ENCODE results near the gene RAPGEF5. TPM values are rescaled to one million over a fixed set of nuclear protein-coding genes. Genes with fewer than 3 reads are reported as not detected.

The RAPGEF5 gene
- total and polyA plus RNA-seq, 4 donors: 16.1 to 308 (median 61.4) TPM

DNA sequence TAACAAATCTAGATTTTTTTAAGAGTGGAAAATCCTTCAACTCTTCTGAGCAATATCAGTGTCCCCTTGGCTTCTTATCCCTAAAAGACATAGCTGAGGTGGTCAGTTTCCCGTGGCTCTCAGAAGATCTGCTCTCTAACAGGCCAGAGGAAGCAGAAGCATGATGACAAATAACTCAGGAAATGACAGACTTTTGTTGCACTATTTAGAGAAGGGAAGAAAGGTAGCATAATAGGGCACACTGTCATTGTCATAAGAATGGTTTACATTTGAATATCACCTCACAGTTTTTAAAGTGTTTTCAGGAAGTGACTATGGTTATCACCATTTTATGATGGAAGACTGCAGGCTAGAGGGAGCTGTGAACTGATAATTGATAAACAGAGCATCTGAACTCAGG lies 33.6 kb upstream of the RAPGEF5 start:
- no peak for TF ChIP-seq CTCF (IDR thresholded peaks at IDR 0.05; ENCODE audit: control extremely low read depth, extremely low read depth)
- no peaks in the 10 kb centered on the region for H3K36me3 ChIP-seq (ENCODE audit: control insufficient read depth in 4 of 4, insufficient read depth in 4 of 4, low read length in 4 of 4)
- ATAC-seq (ENCODE audit: insufficient read depth, low FRiP score): no peak

GRCh38 chr7:22389892-22390291 lies 32.9 kb upstream of the RAPGEF5 start:
- WGBS, 2 donors: 83 to 89% methylated on average over 2 of the region's 2 CpGs
- Histone ChIP-seq H3K36me3 (ENCODE audit: control insufficient read depth in 4 of 4, insufficient read depth in 4 of 4, low read length in 4 of 4) (no peaks in the 10 kb centered on the region), H3K4me3 (no peak overlapping the region), H3K27ac (ENCODE audit: low read depth in 1 of 2, low read length in 1 of 2) (no peak overlapping the region), H3K9me3 (ENCODE audit: control insufficient read depth in 4 of 4, insufficient read depth in 3 of 4, low read length in 3 of 4) (peaks cover 0 to 2% (median 0%) of the 10 kb centered on the region in 4 donors), H3K4me1 (ENCODE audit: control insufficient read depth in 5 of 5, insufficient read depth in 5 of 5, low read length in 5 of 5) (no peaks in the 10 kb centered on the region), H3K27me3 (ENCODE audit: control insufficient read depth in 3 of 3, insufficient read depth in 3 of 3, low read length in 2 of 3) (no peaks in the 10 kb centered on the region), H3K9ac (ENCODE audit: insufficient read depth in 1 of 2, low read length in 2 of 2) (no peak overlapping the region)
- TF ChIP-seq CTCF (IDR thresholded peaks at IDR 0.05; ENCODE audit: control extremely low read depth, extremely low read depth): no peak
- DNase-seq: no peak
- ATAC-seq (ENCODE audit: insufficient read depth, low FRiP score): no peak

More for the DNA sequence above, 33.6 kb upstream of the RAPGEF5 start:
- Histone ChIP-seq H3K9me3 (ENCODE audit: control insufficient read depth in 4 of 4, insufficient read depth in 3 of 4, low read length in 3 of 4) (peaks cover 0 to 2% (median 0%) of the 10 kb centered on the region in 4 donors), H3K4me3 (no peak overlapping the region), H3K27ac (ENCODE audit: low read depth in 1 of 2, low read length in 1 of 2) (no peak overlapping the region), H3K9ac (ENCODE audit: insufficient read depth in 1 of 2, low read length in 2 of 2) (no peak overlapping the region), H3K4me1 (ENCODE audit: control insufficient read depth in 5 of 5, insufficient read depth in 5 of 5, low read length in 5 of 5) (no peaks in the 10 kb centered on the region), H3K27me3 (ENCODE audit: control insufficient read depth in 3 of 3, insufficient read depth in 3 of 3, low read length in 2 of 3) (no peaks in the 10 kb centered on the region)
- WGBS, 2 donors: 32 to 42% methylated on average over 1 of the region's 1 CpG
- no peak for DNase-seq

DNA sequence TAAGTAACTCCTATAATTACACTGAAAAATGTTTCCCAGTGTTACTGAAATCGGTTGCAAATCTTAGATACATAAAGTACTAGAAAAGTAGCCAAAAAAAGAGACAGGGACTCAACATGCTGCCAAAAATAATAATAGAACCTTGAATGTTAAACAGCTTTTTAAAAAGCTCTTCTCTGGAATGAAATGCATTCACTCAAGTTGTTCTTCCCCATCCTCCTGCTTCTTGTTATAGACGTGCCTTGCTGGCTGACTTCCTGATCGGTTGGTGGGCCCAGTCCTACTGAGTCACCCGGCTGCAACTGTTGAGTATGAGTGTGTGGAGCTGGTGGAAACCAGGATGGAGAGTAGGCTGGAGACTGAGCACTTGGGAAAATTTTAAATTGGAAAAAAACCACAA lies 30.6 kb upstream of the RAPGEF5 start:
- WGBS, 2 donors: 69 to 75% methylated on average over 4 of the region's 4 CpGs
- DNase-seq: no peak
- Histone ChIP-seq H3K9ac (ENCODE audit: insufficient read depth in 1 of 2, low read length in 2 of 2) (no peak overlapping the region), H3K27me3 (ENCODE audit: control insufficient read depth in 3 of 3, insufficient read depth in 3 of 3, low read length in 2 of 3) (no peaks in the 10 kb centered on the region), H3K4me3 (no peak overlapping the region), H3K4me1 (ENCODE audit: control insufficient read depth in 5 of 5, insufficient read depth in 5 of 5, low read length in 5 of 5) (no peaks in the 10 kb centered on the region), H3K27ac (ENCODE audit: low read depth in 1 of 2, low read length in 1 of 2) (no peak overlapping the region), H3K9me3 (ENCODE audit: control insufficient read depth in 4 of 4, insufficient read depth in 3 of 4, low read length in 3 of 4) (peaks cover 0 to 2% (median 0%) of the 10 kb centered on the region in 4 donors), H3K36me3 (ENCODE audit: control insufficient read depth in 4 of 4, insufficient read depth in 4 of 4, low read length in 4 of 4) (no peaks in the 10 kb centered on the region)
- ATAC-seq (ENCODE audit: insufficient read depth, low FRiP score): no peak
- TF ChIP-seq CTCF (IDR thresholded peaks at IDR 0.05; ENCODE audit: control extremely low read depth, extremely low read depth): no peak

DNA sequence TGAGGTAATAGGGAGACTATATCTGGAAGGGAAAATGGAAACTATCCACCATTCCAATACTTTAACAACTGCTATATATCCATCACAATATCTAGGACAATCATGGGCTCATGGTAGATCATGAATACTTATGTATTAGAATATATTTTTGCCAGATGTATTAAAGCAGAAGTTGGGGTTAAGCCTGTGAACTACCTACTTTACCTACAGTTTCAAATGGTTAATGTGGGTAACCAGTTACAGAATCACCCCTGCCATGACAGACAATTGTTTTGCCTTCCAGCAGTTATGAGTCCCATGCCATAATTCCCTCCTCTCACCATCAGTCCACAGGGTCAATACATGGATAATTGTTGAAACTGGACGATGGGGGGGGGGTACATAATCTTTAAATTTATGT lies 29.9 kb upstream of the RAPGEF5 start:
- H3K36me3 ChIP-seq (ENCODE audit: control insufficient read depth in 4 of 4, insufficient read depth in 4 of 4, low read length in 4 of 4): no peaks in the 10 kb centered on the region
- no peak overlapping the region for H3K9ac ChIP-seq (ENCODE audit: insufficient read depth in 1 of 2, low read length in 2 of 2)
- no peak overlapping the region for H3K4me3 ChIP-seq
- DNase-seq (no peak), ATAC-seq (ENCODE audit: insufficient read depth, low FRiP score) (no peak)
- peaks cover 0 to 2% (median 0%) of the 10 kb centered on the region in 4 donors for H3K9me3 ChIP-seq (ENCODE audit: control insufficient read depth in 4 of 4, insufficient read depth in 3 of 4, low read length in 3 of 4)
- no peak overlapping the region for H3K27ac ChIP-seq (ENCODE audit: low read depth in 1 of 2, low read length in 1 of 2)
- no peaks in the 10 kb centered on the region for H3K4me1 ChIP-seq (ENCODE audit: control insufficient read depth in 5 of 5, insufficient read depth in 5 of 5, low read length in 5 of 5)
- WGBS, 2 donors: 86 to 94% methylated on average over 1 of the region's 1 CpG
- no peak for TF ChIP-seq CTCF (IDR thresholded peaks at IDR 0.05; ENCODE audit: control extremely low read depth, extremely low read depth)
- H3K27me3 ChIP-seq (ENCODE audit: control insufficient read depth in 3 of 3, insufficient read depth in 3 of 3, low read length in 2 of 3): no peaks in the 10 kb centered on the region

Data from lung (tissue), 12 donors.